Measurements from ENCODE around the gene FAM110D.

DNA sequence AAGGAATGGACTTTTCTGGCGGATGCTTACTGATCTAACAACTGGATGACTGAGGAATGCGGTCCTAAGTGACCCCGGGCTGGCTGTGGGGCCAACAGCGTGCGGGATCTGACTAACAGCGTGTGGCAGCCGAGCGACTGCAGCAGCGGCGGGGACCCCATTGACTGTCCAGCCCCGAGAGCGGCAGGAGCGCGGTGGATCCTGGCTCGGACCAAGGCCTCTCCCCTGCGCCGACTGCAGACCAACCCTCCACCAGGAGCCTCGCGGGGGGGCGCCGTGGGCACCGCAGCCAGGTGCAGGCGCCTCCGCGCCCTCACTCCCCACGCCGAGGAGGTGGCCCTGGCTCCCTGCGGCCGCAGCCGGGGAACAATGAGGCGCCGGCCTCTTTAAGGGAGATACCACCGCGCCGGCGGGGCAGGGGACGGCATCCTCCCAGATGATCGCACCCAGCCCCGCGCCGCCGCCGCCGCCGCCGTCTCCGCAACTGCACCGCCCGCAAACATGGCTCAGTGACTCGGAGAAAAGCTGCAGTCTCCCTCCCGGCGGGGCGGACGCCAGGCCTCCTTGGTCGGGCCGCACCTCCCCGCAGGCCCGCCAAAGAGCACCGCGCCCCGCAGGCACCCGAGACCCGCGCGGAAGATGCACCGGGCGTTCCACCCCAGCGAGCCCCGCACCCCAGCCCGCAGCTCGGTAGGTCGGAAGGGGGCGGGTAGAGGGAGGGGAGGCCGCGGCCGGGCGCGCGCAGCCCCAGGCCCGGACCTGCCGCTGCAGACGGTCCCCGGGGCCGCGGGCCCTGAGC lies 47.9 kb upstream of the FAM110D start:
- TF ChIP-seq, protein P1, sequence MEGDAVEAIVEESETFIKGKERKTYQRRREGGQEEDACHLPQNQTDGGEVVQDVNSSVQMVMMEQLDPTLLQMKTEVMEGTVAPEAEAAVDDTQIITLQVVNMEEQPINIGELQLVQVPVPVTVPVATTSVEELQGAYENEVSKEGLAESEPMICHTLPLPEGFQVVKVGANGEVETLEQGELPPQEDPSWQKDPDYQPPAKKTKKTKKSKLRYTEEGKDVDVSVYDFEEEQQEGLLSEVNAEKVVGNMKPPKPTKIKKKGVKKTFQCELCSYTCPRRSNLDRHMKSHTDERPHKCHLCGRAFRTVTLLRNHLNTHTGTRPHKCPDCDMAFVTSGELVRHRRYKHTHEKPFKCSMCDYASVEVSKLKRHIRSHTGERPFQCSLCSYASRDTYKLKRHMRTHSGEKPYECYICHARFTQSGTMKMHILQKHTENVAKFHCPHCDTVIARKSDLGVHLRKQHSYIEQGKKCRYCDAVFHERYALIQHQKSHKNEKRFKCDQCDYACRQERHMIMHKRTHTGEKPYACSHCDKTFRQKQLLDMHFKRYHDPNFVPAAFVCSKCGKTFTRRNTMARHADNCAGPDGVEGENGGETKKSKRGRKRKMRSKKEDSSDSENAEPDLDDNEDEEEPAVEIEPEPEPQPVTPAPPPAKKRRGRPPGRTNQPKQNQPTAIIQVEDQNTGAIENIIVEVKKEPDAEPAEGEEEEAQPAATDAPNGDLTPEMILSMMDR (IDR thresholded peaks at IDR 0.05), result no peak
- peak; percentile 40 for TF ChIP-seq POLR2AphosphoS5 (IDR thresholded peaks at IDR 0.05; ENCODE audit: low read depth, low read length)

Data from Panc1 (cell line).